Stimulated activated CD8-positive, alpha-beta memory T cell treated with anti-CD3 and anti-CD28 coated beads, Interleukin-12 subunit alpha, Interleukin-12 subunit beta, amount 100 ng/mL, for 4 hours (primary cell): Measurements from ENCODE around the gene WNT2B.
"Not testable (repeated sequence)": the region's sequence is repeated elsewhere in the genome, so short reads cannot be mapped to it uniquely, and the experiment has no call there.

Experiments used
- DNase-seq: peaks from one replicate; pipeline ENCODE4 v3.0.0-alpha.2; 2020; ENCODE audit warnings: low read depth

The WNT2B gene

DNA sequence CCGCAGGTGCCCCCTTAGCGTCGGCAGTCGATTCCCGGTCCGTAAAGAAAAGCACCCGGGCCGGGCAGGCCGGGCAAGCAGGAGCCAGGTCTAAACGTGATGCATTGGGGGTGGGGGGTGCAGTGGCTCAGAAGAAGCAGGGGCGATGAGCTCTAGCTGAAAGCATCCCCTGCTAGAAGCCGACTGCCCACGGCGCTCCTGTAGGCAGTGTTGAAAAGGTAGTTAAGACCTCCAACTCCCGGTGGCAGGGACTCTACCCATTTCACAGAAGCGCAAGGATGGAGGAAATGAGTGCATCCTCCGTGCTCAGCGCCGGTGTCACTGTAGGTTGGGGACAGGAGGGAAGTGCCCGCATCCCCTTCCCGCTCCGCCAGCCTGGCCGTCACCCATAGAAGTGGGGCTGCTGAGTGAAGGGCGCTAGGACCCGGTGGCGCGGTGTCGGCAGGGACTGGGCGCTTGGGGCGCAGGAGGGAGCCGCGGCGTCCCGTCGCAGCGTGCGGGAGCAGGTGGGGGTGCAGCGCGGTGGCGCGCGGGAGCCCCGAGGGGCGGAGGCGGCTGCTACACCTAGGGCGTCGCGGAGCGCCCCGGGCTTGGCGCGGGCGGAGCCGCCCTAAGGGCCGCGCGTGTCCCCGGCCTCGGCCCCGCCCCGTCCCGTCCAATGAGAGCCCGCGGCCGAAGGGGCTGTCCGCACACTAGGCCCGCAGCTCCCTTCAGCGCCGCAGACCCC, at the start of gene WNT2B:
Gene WNT2B (plus strand): TSS at position 688 of the 727 bp plus-strand sequence. CDS start 298 bp downstream, outside the sequence.
- DNase-seq: peak; percentile 22

DNA sequence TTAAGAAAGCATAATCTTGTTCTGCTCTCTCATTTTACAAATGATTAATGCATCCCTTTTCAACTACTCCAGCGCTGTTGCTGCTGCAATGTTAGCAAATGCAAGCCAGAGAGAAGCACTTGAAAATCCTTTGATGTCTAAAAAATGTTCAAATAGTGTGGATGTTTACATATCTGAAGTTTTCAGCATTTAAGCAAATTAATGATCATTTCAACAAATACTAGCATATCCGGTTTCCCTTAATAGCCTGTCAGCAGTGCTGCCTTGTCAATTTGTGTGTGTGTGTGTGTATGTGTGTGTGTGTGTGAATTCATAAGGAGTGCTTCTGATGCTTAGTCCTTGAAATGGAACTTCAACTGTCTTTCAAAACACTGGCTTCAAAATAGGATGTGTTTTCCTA, 48.1 kb upstream of the WNT2B start:
- no peak for DNase-seq

DNA sequence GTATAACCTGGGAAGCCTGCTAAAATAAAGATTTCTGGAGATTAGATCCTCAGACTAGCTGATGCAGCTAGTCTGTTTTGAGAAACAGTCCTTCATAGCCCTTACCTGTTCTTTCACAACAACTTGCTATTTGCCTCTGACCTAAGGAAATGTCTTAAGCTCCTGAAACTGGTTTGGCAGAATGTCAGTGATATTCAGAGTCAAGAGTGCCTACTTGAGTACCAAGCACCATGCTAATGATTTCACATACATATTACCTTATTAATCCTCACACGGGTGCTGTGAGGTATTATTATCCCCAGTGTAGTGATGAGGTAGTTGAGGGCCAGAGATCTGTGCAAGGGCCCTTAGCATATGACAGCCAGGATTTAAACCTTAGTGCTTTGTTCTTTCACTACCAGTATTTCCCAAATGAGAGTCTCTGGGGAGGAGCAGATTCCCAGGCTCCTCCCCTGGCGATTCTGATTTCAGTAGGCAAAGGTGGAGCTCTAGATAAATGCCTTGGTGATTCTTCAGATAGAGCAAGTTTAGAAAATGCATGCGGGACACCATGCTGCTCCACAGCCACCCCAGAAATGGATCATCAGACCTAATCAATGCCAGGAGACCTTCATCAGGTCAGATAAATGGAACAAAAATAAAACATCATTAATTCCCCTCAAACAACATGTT, 47.4 kb upstream of the WNT2B start:
- no peak for DNase-seq

DNA sequence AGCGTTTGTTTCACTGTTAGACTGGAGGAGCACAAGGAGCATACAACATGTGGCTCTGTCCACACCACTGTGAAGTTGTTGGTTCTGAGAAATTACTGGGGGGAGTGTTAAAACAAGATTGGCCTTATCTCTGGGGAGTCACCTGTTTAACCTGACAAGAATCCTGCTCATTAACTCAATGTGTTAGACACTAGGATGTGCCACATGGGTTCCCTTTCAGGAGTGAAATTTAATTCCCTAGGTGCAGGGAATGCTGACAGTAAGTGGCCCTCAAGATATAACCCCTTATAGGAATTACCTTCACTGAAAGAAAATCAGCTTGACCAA, 45.8 kb upstream of the WNT2B start:
- DNase-seq: no peak

DNA sequence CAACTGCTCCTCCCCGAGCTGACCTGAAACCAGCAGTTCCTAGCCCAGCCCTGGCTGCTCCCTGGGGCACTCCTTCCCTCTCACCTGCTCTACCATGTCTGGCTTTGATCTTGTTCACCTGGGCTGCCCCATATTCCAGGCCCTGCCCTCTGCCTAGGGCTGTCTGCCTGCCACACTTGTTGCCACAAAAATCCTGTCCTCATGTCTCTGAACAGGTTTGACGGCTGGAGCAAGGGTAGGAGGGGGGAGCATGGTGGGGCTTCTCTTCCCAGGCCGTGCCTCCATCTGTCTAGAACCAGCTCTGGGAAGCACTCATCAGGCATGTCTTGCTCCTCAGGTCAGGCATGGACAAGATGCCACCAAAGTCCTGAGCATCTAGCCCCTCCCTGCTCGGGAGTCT, 44.3 kb upstream of the WNT2B start:
- no peak for DNase-seq

DNA sequence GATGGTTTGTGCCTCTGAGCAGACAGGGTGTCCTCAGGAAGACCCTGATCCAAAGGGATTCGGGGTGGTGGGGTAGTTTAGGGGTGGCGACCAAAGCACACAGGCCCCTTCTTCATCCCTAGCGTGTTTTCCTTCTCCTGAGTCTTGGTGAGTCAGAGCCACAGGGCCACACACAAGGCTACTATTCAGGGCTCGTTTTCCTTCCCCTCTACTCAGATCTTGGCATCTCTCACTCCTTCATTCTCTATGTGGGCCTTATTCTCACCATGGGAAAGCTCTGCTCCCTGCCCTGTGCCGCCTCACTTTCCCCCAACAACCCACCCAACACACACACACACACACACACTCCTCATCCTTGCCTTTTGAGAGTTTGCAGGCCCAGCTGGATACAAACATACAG, 43.6 kb upstream of the WNT2B start:
- no peak for DNase-seq

DNA sequence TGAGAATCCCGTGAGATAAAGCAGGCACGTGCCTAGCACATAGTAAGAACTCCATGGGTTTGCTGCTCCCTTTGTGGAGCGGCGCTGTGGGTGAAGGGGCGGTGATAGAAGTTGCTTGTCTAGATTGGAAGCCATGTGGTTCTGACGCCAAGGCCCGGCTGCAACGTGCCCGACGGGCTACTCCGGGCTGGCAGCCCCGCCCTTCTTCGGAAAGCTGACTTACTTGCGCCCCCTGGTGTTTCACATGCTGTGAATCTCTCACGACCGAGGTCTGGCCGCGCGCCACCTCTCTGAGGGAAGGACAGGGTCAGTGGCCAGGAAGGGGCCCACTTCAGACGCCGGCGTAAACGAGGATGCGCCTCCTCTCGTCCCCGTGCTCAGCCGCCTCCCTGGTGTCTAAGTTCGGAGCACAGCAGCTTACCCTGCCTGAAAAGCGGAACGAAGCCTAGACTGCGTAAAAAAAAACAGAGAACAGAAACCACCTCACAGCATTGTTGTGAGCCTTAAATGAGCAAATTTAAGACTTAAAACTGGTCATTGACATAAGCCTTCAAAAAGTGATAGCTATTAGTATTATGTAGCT, 42.6 kb upstream of the WNT2B start:
- DNase-seq: peak; percentile 68

DNA sequence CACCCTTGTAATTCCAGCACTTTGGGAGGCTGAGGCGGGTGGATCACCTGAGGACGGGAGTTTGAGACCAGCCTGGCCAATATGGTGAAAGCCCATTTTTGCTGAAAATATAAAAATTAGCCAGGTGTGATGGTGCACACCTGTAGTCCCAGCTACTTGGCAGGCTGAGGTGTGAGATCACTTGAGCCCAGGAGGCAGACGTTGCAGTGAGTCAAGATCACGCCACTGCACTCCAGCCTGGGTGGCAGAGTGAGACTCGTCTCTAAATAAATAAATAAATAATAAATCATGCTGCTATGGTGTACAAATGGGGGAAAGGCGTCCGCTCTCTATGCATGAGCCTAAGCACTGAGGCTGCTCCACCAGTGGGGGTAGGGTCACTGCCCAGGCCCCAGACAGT, 38.4 kb upstream of the WNT2B start:
- not testable (repeated sequence) for DNase-seq

DNA sequence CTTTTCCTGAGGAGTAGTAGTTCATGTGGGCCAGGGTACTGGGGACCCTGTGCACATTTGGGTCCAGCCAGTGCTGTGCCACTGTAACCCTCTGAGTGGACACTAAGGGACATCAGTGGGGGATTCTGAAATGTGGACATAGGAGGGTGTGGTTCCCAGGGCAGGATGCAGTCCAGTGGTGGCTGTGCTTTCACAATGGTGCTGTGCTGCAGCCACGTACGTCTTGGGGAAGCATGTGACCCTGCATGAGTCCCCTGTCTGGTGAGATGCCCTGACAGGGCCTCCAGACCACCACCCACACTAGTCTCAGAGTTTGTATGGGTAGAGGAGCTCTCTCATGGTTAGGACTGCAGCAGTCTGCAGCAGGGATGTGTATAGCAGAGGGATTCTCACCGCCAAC, 37.8 kb upstream of the WNT2B start:
- no peak for DNase-seq

DNA sequence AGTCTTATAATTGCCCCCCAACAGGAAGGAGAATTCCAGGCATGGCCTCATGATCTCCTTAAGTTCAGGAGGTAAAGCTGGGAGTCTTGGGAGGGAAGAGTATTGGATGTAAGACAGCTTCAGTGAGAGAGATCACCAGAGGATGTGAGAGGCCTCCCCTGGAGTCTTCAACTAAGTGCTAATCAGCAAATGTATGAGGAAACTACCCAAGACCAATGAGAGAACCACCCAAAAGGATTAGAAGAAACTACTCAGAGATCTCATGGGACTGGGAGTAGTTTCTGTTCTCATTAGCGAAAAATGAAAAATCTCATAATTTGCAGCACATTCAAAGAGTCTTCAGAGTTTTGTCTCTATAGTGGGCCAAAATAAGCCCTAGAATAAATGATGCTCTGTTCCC, 36.6 kb upstream of the WNT2B start:
- DNase-seq: no peak

DNA sequence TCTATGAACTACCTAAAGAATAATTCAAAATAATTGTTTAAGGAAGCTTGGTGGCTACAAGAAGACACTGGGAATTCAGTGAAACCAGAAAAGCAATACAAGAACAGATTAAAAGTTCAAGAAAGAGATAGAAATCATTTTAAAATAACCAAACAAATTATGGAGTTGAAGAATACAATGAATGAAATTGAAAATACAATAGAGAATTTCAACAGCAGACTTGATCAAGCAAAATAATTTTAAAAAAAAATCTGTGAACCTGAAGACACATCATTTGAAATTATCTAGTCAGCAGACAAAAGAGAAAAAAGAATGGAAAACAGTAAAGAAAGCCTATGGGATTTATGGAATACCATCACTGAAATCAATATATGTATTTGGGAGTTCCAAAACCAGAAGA, 31.2 kb upstream of the WNT2B start:
- DNase-seq: no peak

DNA sequence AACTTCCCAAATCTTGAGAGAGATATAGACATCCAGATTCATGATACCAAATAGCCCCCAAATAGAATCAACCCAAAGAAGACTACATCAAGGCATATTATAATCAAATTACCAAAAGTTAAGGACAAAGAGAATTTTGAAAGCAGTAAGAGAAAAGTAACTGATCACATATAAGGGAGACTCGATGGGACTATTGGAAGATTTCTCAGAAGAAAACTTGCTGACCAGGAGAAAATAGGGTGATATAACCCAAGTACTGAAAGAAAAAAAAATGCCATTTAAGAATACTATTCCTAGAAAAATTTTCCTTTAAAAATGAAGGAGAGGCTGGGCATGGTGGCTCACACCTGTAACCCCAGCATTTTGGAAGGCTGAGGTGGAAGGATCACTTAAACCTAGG, 30.5 kb upstream of the WNT2B start:
- no peak for DNase-seq

DNA sequence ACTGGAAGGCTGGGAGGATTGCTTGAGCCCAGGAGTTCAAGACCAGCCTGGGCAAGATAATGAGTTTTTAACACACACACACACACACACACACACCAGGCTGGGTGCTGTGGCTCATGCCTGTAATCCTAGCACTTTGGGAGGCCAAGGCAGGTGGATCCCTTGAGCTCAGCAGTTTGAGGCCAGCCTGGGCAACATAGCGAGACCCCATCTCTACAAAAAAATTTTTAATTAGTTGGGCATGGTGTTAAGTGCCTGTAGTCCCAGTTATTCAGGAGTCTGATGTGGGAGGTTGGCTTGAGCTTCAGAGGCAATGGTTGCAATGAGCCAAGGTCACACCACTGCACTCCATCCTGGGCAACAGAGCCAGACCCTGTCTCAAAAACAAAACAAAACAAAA, 22.7 kb upstream of the WNT2B start:
- not testable (repeated sequence) for DNase-seq

DNA sequence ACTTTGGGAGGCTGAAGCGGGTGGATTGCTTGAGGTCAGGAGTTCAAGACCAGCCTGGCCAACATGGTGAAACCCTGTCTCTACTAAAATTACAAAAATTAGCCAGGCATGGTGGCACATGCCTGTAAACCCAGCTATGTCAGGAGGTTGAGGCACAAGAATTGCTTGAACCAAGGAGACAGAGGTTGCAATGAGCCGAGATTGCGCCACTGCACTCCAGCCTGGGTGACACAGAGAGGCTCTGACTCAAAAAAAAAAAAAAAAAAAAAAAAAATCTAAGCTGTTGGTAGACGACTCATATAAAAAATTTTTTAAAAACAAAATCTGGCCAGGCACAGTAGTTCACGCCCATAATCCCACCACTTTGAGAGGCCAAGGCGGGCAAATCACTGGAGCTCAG, 21.1 kb upstream of the WNT2B start:
- not testable (repeated sequence) for DNase-seq

DNA sequence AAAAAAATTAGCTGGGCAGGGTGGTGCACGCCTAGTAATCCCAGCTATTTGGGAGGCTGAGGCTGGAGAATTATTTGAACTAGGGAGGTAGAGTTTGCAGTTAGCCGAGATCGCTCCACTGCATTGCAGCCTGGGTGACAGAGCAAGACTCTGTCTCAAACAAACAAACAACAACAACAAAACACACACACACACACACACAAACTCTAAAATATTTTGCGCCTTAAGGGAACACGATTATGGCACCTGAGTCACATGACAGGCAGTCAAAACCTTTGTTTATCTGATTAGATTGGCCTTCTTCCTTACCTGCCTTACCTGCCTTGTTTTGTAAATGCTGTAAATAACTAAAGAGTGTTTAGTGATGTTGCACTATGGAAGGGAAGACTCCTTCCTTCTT, 20.6 kb upstream of the WNT2B start:
- DNase-seq: no peak

DNA sequence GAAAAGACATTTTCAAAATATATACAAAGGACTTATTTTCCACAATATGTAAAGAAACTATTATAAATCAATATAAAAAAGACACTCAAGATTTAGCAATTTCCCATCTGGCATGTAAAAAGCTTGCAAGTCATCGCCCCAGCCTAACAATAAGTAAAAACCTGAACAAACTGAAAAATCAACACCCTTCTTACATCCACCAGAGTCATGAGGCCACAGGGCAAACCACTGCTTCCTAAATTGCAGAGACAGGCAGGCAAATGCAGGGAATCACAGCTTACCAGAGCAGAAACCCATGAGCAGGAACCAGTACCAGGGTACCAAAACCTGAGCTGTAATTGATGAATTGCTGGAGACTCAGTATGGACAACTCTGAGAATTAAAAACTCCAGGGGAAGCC, 16.7 kb upstream of the WNT2B start:
- DNase-seq: no peak

DNA sequence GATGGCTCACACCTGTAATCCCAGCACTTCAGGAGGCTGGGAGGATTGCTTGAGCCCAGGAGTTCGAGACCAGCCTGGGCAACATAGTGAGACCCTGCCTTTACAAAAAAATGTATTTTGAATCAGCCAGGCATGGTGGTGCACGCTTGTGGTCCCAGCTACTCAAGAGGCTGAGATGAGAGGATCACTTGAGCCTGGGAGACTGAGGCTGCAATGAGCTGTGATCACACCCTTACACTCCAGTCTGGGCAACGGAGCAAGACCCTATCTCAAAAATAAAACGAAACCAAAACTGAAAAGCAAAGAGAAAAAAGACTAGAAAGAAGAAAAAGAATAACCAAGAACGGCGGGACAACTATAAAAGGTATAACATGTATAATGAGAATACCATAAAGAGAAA, 15.4 kb upstream of the WNT2B start:
- DNase-seq: no peak

DNA sequence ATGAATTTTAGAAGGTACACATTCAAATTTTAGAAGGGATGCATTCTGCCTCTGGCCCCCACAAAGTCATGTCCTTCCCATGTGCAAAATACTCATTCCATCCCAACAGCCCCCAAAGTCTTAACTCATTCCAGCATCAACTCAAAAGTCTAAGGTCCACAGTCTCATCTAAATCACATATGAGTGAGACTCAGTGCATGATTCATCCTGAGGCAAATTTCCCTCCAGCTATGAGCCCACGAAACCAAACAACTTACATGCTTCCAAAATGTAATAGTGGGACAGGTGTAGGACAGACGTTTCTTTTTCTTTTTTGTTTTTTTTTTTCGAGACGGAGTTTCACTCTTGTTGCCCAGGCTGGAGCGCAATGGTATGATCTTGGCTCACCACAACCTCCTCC, 12.5 kb upstream of the WNT2B start:
- DNase-seq: no peak

DNA sequence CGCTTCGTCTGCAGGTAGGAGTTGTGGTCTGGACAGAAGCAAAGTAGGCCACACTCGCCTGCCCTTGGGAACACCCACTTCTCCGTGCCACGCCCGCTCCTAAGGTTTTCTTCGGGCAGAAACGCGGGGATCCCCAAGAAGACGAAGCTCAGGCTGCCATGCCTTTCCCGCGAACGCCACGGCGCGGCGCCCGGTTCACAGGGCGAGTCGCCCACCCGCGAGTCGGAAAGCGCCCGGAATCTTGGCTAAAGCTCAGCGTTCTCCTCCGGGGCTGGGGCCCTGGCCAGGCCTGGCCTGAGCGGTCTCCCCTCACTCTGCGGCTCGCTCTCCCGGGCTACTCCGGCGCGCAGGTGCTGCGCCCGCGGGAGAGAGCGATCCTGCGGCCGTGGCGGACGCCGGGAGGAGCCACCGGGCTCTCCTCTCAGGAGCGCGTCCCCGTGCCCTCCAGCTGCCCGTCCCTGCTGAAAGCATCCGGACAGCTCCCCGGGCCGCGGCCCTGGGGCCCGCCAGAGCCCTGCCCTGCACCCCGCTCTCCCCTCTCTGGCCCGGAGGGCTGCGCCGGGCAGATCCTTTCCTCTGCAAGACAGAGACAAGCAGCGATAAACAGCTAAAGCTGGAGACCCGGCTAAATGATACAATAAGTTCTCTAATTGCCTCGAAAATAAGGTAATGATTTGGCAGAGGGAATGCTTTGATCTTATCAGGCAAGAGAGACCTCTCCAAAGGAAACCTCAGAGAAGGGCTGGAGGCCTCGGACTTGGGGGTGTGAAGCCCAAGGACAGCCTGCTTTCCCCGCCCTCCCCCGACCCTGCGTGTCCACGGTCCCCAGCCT, 6.7 kb upstream of the WNT2B start:
- peak; percentile 33 for DNase-seq

DNA sequence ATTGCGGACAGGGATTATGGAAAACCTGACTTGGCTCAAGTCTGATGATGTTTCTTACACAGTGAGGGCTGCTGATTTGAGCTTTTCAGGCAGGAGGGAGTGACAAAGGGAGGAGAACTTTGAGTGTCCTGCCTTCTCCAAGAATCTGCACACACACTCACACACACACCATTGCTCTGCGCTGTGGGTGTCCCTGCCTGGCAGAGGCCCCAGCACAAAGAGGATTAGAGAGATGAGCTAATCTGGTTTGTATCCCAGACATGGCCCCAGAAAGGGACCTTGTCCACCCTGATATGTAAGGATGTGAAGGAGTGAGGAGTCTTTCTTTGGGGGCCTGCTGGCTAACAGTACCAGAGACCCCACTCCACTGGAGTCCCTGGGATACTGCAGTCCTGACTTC, 5.9 kb upstream of the WNT2B start:
- DNase-seq: no peak

DNA sequence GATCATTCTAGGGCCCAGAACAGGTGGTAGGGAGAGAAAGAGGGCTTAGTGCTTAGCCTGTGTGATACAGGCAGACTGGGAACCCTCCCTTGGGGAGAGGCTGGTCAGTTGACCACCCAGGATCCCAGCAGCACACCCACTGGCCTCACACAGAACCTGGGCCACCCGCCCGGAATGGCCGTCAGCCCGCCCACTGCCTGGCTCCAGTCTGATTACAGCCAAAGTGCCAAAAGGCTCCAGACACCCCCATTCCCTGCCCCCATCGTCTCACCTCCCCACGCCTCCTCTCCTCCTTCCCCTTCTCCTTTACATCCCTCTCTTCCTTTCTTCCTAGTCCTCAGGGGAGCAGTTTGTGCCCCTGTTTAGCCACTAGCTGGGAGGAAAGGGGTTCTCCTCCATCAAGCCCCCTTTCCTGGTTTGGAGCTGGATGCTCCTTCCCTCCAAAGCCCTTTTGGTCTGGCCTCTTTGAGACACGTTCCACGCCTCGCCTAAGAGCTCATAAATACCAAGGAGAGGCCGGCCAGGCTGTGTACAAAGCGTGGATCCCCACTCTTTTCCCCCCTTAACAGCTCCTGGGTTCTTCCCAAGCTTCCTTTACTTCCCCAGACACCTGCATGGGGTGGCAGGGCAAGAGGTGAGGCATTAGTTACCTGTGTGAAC, 4.6 kb upstream of the WNT2B start:
- no peak for DNase-seq

DNA sequence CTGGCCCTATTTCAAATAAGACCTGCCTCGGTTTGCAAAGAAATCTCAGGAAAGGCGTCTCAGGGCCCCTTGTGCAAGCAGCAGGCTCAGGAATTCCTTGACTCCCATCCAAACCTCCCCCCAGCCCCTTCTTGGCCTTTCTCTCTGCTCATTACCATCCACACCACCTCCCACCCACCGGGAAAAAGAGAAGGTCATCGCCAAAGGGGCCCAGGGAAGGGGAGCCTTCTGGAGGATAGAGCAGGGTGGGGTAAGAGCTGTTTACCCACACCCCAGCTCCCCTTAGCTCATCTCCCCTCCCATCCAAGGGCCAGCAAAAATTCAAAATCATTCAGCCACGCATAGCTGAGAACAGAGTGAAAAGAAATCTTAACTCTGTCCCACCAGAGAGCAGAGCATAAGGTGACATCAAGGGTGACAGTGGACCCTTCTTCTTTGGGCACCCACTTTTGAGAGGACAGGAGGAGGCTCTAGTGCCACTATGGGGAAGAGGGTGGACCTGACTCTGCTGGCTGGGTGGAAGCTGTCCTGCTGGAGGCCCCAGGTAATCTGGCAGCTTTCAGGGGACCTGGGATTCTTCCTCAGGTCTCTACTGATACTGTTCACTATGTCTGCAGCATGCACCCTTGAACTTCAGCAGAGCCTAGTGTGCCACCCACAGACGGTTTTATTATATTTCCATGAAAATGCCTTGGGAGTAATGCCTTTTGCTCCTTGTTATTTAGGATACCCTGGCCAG, 3.9 kb upstream of the WNT2B start:
- no peak for DNase-seq
